ENCODE results near the gene ZNF630.
"Not testable (repeated sequence)": the region's sequence is repeated elsewhere in the genome, so short reads cannot be mapped to it uniquely, and the experiment has no call there.

The ZNF630 gene

GRCh38 chrX:48045410-48046311 is 25.8 kb downstream of the ZNF630 start:
- no peaks in the 10 kb centered on the region for H3K36me3 ChIP-seq (ENCODE audit: control insufficient read depth, insufficient read depth, low read length)
- no peak for TF ChIP-seq CTCF (IDR thresholded peaks at IDR 0.05; ENCODE audit: insufficient read depth, low read length, poor library complexity, severe bottlenecking)
- DNase-seq (ENCODE audit: extremely low read depth, insufficient read length): no peak
- no peak overlapping the region for H3K4me3 ChIP-seq (replicated peaks; ENCODE audit: low read depth, low read length)
- H3K27me3 ChIP-seq (replicated peaks; ENCODE audit: control insufficient read depth, insufficient read depth, low read length): no peaks in the 10 kb centered on the region

GRCh38 chrX:48043056-48043455 is 28.4 kb downstream of the ZNF630 start:
- TF ChIP-seq CTCF (IDR thresholded peaks at IDR 0.05; ENCODE audit: insufficient read depth, low read length, poor library complexity, severe bottlenecking): no peak
- no peak overlapping the region for H3K4me3 ChIP-seq (replicated peaks; ENCODE audit: low read depth, low read length)
- H3K36me3 ChIP-seq (ENCODE audit: control insufficient read depth, insufficient read depth, low read length): no peaks in the 10 kb centered on the region
- H3K27me3 ChIP-seq (replicated peaks; ENCODE audit: control insufficient read depth, insufficient read depth, low read length): no peaks in the 10 kb centered on the region
- no peak for DNase-seq (ENCODE audit: extremely low read depth, insufficient read length)

GRCh38 chrX:48035891-48036290 is 35.5 kb downstream of the ZNF630 start:
- no peak overlapping the region for H3K4me3 ChIP-seq (replicated peaks; ENCODE audit: low read depth, low read length)
- DNase-seq (ENCODE audit: extremely low read depth, insufficient read length): no peak
- no peaks in the 10 kb centered on the region for H3K36me3 ChIP-seq (ENCODE audit: control insufficient read depth, insufficient read depth, low read length)
- TF ChIP-seq CTCF (IDR thresholded peaks at IDR 0.05; ENCODE audit: insufficient read depth, low read length, poor library complexity, severe bottlenecking): no peak
- H3K27me3 ChIP-seq (replicated peaks; ENCODE audit: control insufficient read depth, insufficient read depth, low read length): no peaks in the 10 kb centered on the region

- not testable (repeated sequence) for DNase-seq (ENCODE audit: extremely low read depth, insufficient read length); H3K36me3 ChIP-seq (ENCODE audit: control insufficient read depth, insufficient read depth, low read length); H3K4me3 ChIP-seq (replicated peaks; ENCODE audit: low read depth, low read length); H3K27me3 ChIP-seq (replicated peaks; ENCODE audit: control insufficient read depth, insufficient read depth, low read length)
Observed at GRCh38 chrX:48030641-48031173, 40.7 kb downstream of the ZNF630 start.

GRCh38 chrX:48030237-48030636 is 41.2 kb downstream of the ZNF630 start:
- no peak for TF ChIP-seq CTCF (IDR thresholded peaks at IDR 0.05; ENCODE audit: insufficient read depth, low read length, poor library complexity, severe bottlenecking)
- Histone ChIP-seq H3K36me3 (ENCODE audit: control insufficient read depth, insufficient read depth, low read length) (no peaks in the 10 kb centered on the region), H3K4me3 (replicated peaks; ENCODE audit: low read depth, low read length) (no peak overlapping the region), H3K27me3 (replicated peaks; ENCODE audit: control insufficient read depth, insufficient read depth, low read length) (no peaks in the 10 kb centered on the region)
- no peak for DNase-seq (ENCODE audit: extremely low read depth, insufficient read length)

- H3K27me3 ChIP-seq (replicated peaks; ENCODE audit: control insufficient read depth, insufficient read depth, low read length): no peaks in the 10 kb centered on the region
- H3K4me3 ChIP-seq (replicated peaks; ENCODE audit: low read depth, low read length): no peak overlapping the region
- no peaks in the 10 kb centered on the region for H3K36me3 ChIP-seq (ENCODE audit: control insufficient read depth, insufficient read depth, low read length)
- TF ChIP-seq CTCF (IDR thresholded peaks at IDR 0.05; ENCODE audit: insufficient read depth, low read length, poor library complexity, severe bottlenecking): no peak
- DNase-seq (ENCODE audit: extremely low read depth, insufficient read length): no peak
Observed at GRCh38 chrX:48028091-48028490, 43.3 kb downstream of the ZNF630 start.

- not testable (repeated sequence) for H3K27me3 ChIP-seq (replicated peaks; ENCODE audit: control insufficient read depth, insufficient read depth, low read length); DNase-seq (ENCODE audit: extremely low read depth, insufficient read length); H3K36me3 ChIP-seq (ENCODE audit: control insufficient read depth, insufficient read depth, low read length); H3K4me3 ChIP-seq (replicated peaks; ENCODE audit: low read depth, low read length)
Observed at GRCh38 chrX:48027545-48027944, 43.9 kb downstream of the ZNF630 start.
